Measurements from ENCODE around the gene ARHGEF17.

Gene ARHGEF17

GRCh38 chr11:73380897-73381410, 72.9 kb downstream of the ARHGEF17 start:
- DNase-seq (ENCODE audit: low read depth, low spot score), result no peak

- no peak for DNase-seq (ENCODE audit: low read depth, low spot score)
Measured at GRCh38 chr11:73381589-73381988, 73.5 kb downstream of the ARHGEF17 start.

GRCh38 chr11:73382183-73382582, 74.1 kb downstream of the ARHGEF17 start:
- DNase-seq (ENCODE audit: low read depth, low spot score), result no peak

GRCh38 chr11:73382747-73383146, 74.7 kb downstream of the ARHGEF17 start:
- no peak for DNase-seq (ENCODE audit: low read depth, low spot score)

GRCh38 chr11:73383249-73384124, 75.4 kb downstream of the ARHGEF17 start:
- no peak for DNase-seq (ENCODE audit: low read depth, low spot score)

GRCh38 chr11:73384125-73384441, 76.0 kb downstream of the ARHGEF17 start:
- no peak for DNase-seq (ENCODE audit: low read depth, low spot score)

GRCh38 chr11:73384531-73384871, 76.4 kb downstream of the ARHGEF17 start:
- no peak for DNase-seq (ENCODE audit: low read depth, low spot score)

- no peak for DNase-seq (ENCODE audit: low read depth, low spot score)
Measured at GRCh38 chr11:73384872-73385689, 77.0 kb downstream of the ARHGEF17 start.

- DNase-seq (ENCODE audit: low read depth, low spot score), result no peak
Measured at GRCh38 chr11:73386016-73386415, 77.9 kb downstream of the ARHGEF17 start.

- DNase-seq (ENCODE audit: low read depth, low spot score), result no peak
Measured at GRCh38 chr11:73386546-73386945, 78.5 kb downstream of the ARHGEF17 start.

GRCh38 chr11:73387594-73388264, 79.7 kb downstream of the ARHGEF17 start:
- peak; percentile 44 for DNase-seq (ENCODE audit: low read depth, low spot score)

- peak; percentile 58 for DNase-seq (ENCODE audit: low read depth, low spot score)
Measured at GRCh38 chr11:73388265-73389133, 80.4 kb downstream of the ARHGEF17 start.

GRCh38 chr11:73389134-73389525, 81.1 kb downstream of the ARHGEF17 start:
- DNase-seq (ENCODE audit: low read depth, low spot score), result no peak

- DNase-seq (ENCODE audit: low read depth, low spot score), result no peak
Measured at GRCh38 chr11:73389916-73390315, 81.8 kb downstream of the ARHGEF17 start.

GRCh38 chr11:73390601-73391565, 82.8 kb downstream of the ARHGEF17 start:
- no peak for DNase-seq (ENCODE audit: low read depth, low spot score)

- DNase-seq (ENCODE audit: low read depth, low spot score), result no peak
Measured at GRCh38 chr11:73391665-73392064, 83.6 kb downstream of the ARHGEF17 start.

- DNase-seq (ENCODE audit: low read depth, low spot score), result no peak
Measured at GRCh38 chr11:73392108-73393010, 84.3 kb downstream of the ARHGEF17 start.

GRCh38 chr11:73393011-73393380, 84.9 kb downstream of the ARHGEF17 start:
- no peak for DNase-seq (ENCODE audit: low read depth, low spot score)

Measured in ELF-1 (cell line).